ENCODE results near the gene ATG4B.
"Not testable (repeated sequence)": the region's sequence is repeated elsewhere in the genome, so short reads cannot be mapped to it uniquely, and the experiment has no call there.

Gene ATG4B

DNA sequence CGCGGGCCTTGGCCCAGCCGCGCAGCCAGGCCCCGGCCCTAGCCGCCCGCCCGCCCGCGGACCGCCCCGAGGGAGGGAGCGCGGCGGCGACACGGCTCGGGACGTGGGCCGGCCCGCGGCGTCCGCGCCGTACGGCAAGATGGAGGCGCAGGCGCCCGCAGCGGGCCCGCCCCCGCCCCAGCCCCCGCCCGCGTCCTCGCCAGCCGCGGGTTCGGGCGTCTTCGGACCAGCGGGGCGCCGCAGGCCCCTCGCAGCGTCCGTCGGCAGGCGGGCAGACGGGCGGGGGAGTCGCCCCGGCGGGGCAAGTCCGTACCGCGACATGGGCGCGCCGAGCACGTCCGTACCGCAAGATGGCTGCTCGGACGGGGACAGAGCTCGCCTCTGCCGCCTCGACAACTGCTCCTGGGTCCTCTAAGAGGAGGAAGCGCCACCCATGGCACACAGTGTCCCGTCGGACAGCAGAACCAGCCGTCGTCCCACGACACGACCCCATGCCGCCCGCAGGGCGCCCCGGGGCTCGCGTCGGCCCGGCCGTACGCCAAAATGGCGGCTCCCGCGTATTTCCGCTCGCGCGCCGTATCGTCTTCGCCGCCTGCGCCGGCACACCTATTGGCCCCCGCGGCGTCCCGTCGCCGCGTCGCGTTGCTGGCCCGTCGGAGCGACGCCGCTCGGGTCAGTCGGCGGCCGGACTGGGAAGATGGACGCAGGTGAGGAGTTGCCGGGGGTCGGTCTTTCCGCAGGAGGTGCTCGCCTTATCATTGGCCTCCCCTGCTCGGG lies at the start of gene ATG4B, which contains the start of gene THAP4:
Gene ATG4B, plus strand, starts transcription at position 676 of the 777 bp plus-strand sequence. Its CDS starts 22 bp downstream, at position 698.
Gene THAP4, minus strand, starts transcription at position 141 of the 777 bp plus-strand sequence. CDS start 141 bp downstream, outside the sequence.
- DNase-seq (ENCODE audit: low read depth in 2 of 2) = peak; percentile 44

DNA sequence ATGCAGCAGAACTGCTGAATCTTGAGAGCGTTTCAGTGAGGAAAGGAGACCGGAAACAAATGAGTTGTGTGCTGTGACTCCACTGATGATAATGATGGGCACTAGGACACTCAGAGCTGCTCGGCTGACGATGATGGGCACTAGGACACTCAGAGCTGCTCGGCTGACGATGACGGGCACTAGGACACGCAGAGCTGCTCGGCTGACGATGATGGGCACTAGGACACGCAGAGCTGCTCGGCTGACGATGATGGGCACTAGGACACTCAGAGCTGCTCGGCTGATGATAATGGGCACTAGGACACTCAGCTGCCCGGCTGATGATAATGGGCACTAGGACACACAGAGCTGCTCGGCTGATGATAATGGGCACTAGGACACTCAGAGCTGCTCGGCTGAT lies 47.6 kb upstream of the ATG4B start:
- not testable (repeated sequence) for DNase-seq (ENCODE audit: low read depth in 2 of 2)

DNA sequence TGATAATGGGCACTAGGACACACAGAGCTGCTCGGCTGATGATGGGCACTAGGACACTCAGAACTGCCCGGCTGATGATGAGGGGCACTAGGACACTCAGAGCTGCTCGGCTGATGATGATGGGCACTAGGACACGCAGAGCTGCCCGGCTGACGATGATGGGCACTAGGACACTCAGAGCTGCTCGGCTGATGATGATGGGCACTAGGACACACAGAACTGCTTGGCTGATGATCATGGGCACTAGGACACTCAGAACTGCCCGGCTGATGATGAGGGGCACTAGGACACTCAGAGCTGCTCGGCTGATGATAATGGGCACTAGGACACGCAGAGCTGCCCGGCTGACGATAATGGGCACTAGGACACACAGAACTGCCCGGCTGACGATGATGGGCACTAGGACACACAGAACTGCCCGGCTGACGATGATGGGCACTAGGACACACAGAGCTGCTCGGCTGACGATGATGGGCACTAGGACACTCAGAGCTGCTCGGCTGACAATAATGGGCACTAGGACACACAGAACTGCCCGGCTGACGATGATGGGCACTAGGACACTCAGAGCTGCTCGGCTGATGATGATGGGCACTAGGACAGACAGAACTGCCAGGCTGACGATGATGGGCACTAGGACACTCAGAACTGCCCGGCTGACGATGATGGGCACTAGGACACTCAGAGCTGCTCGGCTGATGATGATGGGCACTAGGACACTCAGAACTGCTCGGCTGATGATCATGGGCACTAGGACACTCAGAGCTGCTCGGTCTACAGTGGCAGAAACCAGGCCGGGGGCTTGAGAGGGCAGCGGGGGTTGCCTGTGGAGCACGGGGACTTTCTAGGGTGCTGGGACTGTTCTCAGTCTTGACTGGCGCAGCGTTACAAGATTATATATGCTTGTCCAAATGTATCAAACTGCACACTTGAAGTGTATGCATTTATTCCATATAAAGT lies 46.7 kb upstream of the ATG4B start:
- DNase-seq (ENCODE audit: low read depth in 2 of 2) = not testable (repeated sequence)

DNA sequence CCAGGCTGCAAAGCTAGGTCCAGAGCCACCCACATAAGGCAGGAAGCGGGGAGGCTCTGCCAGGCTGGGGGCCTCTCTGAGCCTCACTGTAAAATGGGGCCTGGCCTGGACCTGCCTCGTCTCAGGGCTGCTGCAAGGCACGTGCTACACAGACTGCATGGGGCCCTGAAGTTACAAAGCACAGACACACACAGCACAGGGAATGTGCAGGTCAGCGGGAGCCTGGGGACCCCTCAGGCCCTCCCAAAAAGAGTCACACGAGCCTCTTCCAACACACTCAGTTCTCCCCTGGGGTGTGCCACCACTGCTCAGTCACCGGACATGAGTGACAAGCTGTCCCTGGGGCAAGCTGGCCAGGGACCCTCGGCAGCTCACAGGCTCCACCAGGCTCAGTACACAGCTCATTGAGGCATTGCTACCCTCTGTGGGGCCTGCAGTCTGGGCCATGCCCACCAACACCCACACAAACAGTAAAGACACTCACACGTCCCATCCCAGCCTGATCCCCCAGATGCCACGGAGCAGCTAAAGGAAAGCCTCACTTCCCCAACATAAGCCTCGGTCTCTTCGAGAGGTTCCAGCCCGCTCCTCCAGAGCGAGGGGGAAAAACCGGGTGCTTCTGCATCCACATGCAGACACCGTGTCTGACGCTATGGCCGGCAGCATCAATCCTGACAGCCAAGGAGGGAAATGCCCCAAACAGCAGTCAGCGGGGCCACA lies 45.2 kb upstream of the ATG4B start:
- DNase-seq (ENCODE audit: low read depth in 2 of 2) = no peak

DNA sequence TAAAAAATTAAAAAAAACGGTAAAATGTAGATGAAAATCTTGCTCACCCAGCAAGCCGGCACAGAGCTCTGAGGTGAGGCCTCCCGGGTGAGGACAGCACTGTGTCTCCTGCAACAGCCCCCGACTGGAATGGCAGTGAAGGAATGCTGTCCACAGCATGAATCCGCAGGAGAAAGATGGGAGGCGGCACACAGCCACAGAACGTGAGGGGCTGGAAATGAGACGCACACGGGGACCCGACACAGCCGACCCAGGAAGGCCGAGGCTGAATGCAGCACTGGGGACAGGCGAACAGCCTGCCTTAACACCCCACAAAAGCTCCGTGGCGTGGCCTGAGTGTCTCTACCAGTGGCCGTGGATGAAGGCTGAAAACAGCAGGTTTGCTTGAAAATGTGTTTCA lies 44.2 kb upstream of the ATG4B start:
- DNase-seq (ENCODE audit: low read depth in 2 of 2) = no peak

DNA sequence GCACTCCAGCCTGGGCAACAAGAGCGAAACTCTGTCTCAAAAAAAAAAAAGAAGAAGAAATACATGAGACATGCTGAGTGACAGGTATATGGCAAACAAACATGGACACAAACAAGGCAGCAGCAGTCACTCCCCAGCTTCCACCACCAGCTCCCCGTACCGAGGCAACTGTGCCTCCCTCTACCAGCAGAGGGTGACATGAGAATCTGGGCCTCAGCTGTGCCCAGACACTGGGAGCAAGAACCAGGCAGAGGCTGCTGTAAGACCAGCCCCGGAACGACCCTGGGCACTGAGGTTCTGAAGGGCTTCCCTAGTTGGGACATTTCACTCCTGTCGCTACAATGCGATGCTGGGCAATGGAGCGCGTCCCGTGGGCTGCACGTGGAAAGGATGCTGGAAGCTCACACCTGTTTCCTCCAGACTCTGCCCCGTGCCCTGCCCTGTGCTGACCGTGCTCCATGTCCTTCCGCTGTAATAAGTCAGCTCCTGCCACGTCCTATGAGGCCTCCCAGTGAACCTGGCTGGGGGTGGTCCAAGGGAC lies 41.8 kb upstream of the ATG4B start:
- no peak for DNase-seq (ENCODE audit: low read depth in 2 of 2)

DNA sequence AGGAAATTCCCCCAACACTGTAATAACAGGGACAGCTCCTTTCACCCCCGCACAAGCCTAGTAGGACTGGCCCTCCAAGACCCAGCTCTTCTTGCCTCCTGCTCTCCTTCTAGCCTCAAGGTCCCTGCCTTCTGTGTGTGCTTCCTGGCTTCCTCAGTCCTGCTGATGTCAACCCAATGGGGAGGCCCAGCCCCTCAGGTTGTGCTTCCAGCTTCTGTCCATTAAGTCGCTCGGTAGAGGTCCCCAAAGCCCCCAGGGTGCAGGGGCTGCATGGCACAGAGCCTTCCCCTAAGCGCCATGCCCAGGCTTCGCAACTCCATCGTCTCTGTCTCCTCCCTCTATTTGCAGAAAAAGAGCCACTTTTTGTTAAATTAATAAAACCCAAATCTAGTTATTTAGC lies 39.9 kb upstream of the ATG4B start:
- DNase-seq (ENCODE audit: low read depth in 2 of 2) = no peak

DNA sequence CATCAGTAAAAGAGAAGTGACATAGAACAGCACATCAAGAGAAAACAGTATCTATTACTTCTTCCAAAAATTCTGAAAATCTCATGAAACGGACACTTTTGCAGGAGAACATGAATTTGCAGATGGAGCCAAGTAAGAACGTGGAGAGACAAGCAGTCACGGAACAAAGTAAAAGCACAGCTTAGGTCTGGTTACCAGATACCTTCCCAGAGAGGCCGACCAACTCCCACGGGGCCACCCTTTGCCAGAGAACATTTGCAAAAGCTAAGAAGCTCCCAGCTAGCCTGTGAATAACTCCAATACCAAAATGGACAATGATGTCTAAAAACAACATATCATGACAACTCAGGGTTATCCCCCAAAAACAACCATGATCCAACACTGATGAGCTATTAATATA lies 39.4 kb upstream of the ATG4B start:
- DNase-seq (ENCODE audit: low read depth in 2 of 2) = no peak

DNA sequence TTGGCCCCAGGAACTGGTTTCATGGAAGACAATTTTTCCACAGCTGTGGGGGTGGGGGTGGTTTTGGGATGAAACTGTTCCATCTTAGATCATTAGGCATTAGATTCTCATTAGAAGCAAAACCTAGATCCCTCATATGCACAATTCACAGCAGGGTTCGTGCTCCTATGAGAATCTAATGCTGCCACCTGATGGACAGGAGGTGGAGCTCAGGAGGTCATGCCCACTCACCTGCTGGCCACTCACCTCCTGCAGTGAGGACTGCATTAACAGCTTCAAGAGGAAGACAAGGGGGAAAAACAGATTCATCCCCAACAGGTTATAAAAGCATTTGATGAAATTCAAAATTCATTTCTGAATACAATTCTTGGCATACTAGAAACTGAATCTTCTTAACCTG lies 39.0 kb upstream of the ATG4B start:
- no peak for DNase-seq (ENCODE audit: low read depth in 2 of 2)

DNA sequence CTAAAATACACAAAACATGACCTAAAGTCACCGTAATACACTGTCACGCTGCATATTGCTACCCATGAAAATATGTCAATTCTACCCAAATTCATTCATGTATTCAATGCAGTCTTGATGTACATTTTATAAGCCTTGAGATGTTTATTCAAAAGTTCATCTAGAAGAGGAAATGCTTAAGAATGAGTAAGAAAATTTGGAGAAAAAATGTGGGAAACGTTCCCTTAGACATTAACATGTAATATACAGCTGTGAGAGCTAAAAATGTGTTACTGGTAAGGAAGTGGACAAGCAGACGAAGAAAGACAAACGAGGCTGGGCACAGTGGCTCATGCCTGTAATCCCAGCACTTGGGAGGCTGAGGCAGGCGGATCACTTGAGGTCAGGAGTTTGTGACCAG lies 37.9 kb upstream of the ATG4B start:
- no peak for DNase-seq (ENCODE audit: low read depth in 2 of 2)

DNA sequence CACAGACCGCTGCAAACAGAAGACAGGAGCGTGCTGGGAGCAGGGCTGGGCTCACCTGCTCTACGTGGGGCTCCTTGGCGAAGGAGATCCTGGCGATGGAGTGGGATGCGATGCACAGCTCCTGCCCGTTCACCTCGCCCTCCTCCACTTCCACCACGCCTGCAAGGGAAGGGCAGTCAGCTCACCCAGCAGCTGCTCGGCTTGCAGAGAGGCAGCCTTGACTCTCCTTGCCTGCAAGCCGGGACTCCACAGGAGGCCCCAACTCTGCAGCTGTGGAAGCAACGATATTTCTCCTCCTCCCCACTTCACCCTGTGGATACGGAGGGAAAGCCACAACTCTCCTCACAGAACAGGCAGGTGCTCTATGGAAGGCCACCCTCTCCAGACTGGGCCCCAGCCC lies 35.7 kb upstream of the ATG4B start:
- DNase-seq (ENCODE audit: low read depth in 2 of 2) = no peak

DNA sequence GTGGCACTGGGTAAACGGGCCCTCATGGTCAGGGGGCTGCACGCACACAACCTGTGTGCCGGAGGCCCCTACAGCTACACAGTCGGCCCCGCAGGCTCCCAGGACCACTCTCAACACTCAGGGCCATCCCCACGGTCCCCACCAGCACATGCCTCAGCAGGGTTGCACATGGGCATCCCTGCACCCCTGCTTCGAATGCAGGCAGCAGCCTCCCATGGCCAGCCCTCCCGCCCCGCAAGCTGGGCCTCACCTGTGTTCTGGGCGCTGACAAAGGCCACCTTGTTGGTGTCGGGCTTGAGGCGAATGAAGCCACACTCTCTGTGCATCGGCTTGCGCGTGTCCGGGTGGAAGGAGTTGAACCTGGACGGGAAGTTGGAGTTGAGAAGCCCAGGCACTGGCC lies 34.8 kb upstream of the ATG4B start:
- DNase-seq (ENCODE audit: low read depth in 2 of 2) = no peak

DNA sequence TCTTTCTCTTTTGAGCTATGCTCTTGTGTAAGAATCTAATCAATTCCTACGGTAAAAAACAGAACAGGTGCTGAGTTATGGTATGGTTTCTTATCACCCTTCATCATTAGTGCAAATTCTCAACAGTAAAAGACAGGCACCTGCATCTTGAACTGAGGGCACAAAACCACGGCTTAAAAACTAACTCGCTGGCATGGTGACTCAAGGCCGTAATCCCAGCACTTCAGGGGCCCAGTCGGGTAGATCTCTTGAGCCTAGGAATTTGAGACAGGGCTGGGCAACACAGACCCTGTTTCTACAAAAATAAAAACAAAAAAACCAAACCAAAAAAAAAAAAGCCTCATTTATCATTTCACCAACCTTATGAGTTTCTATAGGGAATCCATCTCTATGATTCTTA lies 33.8 kb upstream of the ATG4B start:
- DNase-seq (ENCODE audit: low read depth in 2 of 2) = no peak

DNA sequence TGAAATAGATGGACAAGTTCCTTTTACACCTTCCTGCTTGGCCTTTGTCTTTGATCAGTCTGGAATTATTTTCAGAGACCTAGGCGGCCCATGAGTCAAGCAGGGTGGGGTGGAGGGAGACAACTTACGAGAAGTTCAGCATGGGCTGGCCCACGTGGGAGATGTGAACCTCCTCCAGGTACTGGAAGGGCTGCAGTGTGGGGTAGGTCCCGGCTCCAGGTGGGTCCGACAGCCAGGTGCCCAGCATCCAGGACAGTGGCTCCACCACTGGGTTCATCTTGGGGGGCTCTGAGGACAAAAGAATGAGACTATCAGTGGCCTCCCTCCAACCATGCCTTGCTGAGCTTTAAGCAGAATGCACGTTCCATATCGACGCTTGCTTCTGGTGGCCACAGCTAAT lies 31.3 kb upstream of the ATG4B start:
- DNase-seq (ENCODE audit: low read depth in 2 of 2) = no peak

DNA sequence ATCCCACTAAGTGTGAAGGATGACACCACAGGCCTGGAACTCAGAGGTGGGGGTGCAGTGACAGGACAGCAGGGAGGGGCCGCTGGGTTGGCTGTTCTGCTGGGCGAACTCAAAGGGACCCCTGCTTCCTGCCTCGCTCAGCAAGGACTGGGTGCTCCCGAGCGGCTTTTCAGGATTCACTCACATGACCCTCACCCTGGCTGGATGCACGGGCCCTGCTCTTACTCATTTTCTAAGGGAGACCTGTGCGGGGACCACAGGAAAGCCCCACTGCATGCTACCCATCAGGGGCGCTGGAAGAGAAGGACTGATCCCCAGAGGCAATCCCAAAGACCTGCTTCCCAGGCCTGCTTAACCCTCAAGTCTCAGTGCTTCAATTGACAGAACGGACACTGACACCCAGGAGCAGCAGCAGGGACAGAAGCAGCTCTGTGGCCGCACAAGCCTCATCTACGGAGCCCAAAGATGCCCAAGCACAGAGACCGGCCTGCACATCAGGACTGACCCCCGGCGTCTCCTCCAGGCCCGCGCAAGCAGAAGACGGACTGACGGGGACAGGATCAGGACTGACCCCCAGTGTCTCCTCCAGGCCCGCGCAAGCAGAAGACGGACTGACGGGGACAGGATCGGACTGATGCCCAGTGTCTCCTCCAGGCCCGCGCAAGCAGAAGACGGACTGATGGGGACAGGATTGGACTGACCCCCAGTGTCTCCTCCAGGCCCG lies 30.2 kb upstream of the ATG4B start:
- no peak for DNase-seq (ENCODE audit: low read depth in 2 of 2)

DNA sequence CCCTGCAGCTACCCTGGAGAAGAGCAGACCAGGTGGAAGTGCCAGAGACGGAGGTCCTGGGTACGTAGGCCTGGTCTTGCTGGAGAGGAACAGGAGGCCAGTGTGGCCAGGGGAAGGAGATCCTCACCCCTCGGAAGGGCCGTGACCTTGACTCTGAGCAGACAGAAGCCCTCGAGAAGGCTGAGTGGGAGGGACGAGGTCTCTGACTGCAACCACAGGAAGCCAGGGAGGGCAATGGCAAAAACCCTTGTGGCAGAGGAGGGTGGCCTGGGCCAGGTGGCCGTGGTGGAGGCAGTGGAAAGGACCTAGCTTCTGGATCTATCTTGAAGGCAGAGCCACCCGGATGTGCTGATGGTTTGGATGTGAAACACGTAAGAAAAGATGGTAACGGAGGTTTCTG lies 28.6 kb upstream of the ATG4B start:
- no peak for DNase-seq (ENCODE audit: low read depth in 2 of 2)

DNA sequence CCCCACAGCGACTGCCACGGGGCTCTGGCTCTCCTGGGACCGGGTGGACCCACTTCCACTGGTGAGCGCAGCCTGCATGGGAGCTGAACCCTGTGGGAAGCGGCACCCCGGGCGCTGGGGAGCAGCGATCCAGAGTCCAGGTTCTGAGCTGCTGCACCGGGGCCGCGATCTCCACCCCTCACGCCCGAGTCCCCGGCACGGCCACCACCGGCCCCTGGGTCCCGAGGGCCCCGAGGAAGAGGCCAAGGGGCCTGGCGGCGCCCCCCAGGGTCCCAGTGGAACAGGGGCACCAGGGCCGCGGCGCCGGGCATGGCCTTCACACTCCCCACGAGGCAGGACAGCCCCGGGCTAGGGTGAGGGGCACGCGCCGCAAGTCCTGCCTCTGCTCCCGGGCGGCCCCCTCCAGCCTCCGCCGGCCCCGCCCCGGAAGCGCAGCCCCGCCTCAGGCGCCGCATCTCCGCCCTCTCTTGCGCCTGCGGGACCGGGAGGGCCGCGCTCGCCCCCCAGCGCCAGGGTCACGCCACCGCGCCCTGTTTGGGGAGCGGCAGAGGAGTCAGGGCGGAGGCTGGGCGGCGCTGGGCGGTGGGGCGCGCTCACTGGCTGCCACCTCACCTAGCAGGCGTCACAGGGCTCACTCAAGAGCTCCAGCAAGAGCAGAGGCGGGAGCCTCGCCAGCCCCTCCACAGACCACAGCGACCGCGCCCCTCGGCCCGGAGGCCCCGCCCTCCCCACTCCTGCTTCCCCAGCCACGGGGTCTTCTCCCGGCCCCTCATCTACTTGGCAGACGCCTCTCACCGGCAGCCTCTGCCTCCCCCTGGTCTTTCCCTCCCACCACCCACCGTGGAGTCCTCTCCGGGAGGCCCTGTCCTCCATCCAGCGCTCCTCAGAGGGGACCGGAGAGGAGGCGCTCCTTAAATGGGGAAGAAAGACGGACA lies 27.4 kb upstream of the ATG4B start:
- peak; percentile 81 to 84 for DNase-seq (ENCODE audit: low read depth in 2 of 2)

DNA sequence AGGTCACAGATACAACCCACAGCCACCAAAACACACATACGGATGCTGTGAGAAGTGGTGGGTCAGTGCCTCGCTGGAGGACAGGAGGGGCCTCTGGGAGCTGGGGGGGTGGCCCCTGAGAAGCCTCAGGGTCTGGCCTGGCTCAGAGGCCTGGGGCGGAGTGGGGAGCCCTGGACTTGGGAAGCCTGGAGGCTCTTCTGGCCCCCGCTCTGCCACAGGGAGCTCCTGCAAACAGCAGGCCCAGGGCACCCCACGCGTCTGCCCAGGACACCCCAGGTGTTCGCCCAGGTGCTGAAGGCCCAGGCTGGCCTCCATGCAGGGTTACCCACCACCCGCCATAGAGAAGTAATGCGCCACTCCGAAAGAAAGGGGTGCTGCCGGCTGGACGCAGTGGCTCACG lies 26.4 kb upstream of the ATG4B start:
- DNase-seq (ENCODE audit: low read depth in 2 of 2) = no peak

DNA sequence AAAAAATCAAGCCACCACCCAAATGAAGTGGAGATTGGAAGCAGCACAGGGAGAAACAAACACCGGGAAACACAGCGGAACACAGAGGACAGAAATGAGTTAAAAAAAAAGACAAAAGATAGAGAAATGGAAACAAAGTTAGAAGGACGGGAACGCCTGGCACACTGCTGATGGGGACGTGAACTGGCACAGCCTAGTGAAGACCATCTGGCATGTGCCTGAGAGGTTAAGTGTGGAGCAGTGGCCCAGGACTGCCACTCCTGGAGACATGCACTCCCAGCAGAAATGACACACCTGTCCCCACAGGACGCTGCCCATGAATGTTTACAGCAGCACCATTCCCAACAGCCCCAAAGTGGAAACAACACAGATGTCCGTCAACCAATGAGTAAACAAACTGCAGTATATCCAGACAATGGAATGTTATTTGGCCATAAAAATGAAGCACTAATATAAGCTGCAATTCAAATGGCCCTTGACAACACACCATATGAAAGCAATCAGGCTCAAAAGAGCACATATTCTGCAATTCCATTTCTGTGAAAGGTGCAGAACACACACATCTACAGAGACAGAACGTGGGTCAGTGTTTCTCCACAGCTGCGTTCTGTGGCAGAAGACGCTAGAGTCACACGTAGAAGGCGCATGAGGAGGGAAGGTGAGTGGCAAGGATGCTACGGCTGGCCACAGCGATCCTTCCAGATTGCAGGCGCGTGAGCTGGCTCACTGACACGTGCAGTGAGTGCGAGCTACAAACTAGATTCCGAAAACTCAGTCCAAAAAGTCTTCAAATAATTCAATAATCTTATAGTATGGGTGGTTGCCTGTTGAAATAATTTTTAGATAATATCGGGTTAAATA lies 25.1 kb upstream of the ATG4B start:
- no peak for DNase-seq (ENCODE audit: low read depth in 2 of 2)
